WTC11 (cell line): ENCODE data around the gene RPP21.

Experiments used
- ETV6 ChIP-seq: sonication (generic); formaldehyde crosslinking; IDR thresholded peaks from 2 replicates; pipeline ENCODE4 v1.8.1; 2022; ENCODE audit warnings: mild to moderate bottlenecking, missing genetic modification reagents
- FOXP1 ChIP-seq: sonication (generic); formaldehyde crosslinking; IDR thresholded peaks from 2 replicates; pipeline ENCODE4 v1.8.0; 2022; ENCODE audit warnings: missing genetic modification reagents, mild to moderate bottlenecking, moderate library complexity, borderline replicate concordance
- NR3C1 ChIP-seq: sonication (generic); formaldehyde crosslinking; conservative IDR thresholded peaks from 2 replicates; pipeline ENCODE4 v1.8.1; 2023; ENCODE audit warnings: low read depth, mild to moderate bottlenecking, missing genetic modification reagents
- TEAD4 ChIP-seq: sonication (generic); formaldehyde crosslinking; IDR thresholded peaks from 2 replicates; pipeline ENCODE4 v1.8.0; 2022; ENCODE audit warnings: mild to moderate bottlenecking, missing genetic modification reagents
- ZNF121 ChIP-seq: sonication (generic); formaldehyde crosslinking; IDR thresholded peaks from 2 replicates; pipeline ENCODE4 v1.8.0; 2023; ENCODE audit warnings: missing genetic modification reagents
- TF ChIP-seq, protein P1 (sequence below): fragments of 200-600 bp; IDR thresholded peaks from 2 replicates; pipeline ENCODE4 v1.8.0; 2022; ENCODE audit warnings: antibody characterized with exemption
- TF ChIP-seq, protein P2 (sequence below): sonication (generic); formaldehyde crosslinking; IDR thresholded peaks from 2 replicates; pipeline ENCODE4 v1.8.0; 2022; ENCODE audit warnings: missing genetic modification reagents
- TF ChIP-seq, protein P3 (sequence below): fragments of 250-450 bp; sonication (Bioruptor Pico); conservative IDR thresholded peaks from 2 replicates; pipeline ENCODE4 v1.9.0; 2021; ENCODE audit warnings: mild to moderate bottlenecking
- TF ChIP-seq, protein P4 (sequence below): sonication (generic); formaldehyde crosslinking; IDR thresholded peaks from 2 replicates; pipeline ENCODE4 v1.8.0; 2022; ENCODE audit warnings: mild to moderate bottlenecking, missing genetic modification reagents

DNA sequence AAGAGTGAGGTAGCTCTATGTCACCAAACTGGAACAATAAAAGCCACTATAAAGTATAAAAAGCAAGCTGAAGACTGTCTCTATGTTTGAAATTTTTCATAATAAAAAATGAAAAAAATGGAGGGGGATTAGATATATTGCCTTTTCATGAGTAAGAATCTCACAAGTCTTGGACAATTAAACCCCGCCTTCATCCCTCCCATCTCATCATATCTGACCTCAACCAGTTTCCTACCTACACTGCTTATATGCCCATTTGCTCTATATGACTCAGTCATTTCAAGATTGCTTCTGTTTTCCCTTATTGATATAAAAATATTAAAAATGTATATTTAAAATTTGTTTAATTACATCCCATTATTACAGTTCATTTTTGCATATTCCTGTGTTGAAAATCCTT is 21.1 kb upstream of the RPP21 start:
- TF ChIP-seq NR3C1 (CRISPR knock-in tag) (no peak), ZNF121 (CRISPR knock-in tag) (no peak), ETV6 (no peak), FOXP1 (CRISPR knock-in tag) (no peak), TEAD4 (no peak)
- TF ChIP-seq, protein P1, sequence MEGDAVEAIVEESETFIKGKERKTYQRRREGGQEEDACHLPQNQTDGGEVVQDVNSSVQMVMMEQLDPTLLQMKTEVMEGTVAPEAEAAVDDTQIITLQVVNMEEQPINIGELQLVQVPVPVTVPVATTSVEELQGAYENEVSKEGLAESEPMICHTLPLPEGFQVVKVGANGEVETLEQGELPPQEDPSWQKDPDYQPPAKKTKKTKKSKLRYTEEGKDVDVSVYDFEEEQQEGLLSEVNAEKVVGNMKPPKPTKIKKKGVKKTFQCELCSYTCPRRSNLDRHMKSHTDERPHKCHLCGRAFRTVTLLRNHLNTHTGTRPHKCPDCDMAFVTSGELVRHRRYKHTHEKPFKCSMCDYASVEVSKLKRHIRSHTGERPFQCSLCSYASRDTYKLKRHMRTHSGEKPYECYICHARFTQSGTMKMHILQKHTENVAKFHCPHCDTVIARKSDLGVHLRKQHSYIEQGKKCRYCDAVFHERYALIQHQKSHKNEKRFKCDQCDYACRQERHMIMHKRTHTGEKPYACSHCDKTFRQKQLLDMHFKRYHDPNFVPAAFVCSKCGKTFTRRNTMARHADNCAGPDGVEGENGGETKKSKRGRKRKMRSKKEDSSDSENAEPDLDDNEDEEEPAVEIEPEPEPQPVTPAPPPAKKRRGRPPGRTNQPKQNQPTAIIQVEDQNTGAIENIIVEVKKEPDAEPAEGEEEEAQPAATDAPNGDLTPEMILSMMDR: no peak
- TF ChIP-seq, protein P2, sequence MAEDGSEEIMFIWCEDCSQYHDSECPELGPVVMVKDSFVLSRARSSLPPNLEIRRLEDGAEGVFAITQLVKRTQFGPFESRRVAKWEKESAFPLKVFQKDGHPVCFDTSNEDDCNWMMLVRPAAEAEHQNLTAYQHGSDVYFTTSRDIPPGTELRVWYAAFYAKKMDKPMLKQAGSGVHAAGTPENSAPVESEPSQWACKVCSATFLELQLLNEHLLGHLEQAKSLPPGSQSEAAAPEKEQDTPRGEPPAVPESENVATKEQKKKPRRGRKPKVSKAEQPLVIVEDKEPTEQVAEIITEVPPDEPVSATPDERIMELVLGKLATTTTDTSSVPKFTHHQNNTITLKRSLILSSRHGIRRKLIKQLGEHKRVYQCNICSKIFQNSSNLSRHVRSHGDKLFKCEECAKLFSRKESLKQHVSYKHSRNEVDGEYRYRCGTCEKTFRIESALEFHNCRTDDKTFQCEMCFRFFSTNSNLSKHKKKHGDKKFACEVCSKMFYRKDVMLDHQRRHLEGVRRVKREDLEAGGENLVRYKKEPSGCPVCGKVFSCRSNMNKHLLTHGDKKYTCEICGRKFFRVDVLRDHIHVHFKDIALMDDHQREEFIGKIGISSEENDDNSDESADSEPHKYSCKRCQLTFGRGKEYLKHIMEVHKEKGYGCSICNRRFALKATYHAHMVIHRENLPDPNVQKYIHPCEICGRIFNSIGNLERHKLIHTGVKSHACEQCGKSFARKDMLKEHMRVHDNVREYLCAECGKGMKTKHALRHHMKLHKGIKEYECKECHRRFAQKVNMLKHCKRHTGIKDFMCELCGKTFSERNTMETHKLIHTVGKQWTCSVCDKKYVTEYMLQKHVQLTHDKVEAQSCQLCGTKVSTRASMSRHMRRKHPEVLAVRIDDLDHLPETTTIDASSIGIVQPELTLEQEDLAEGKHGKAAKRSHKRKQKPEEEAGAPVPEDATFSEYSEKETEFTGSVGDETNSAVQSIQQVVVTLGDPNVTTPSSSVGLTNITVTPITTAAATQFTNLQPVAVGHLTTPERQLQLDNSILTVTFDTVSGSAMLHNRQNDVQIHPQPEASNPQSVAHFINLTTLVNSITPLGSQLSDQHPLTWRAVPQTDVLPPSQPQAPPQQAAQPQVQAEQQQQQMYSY (CRISPR knock-in tag): no peak
- TF ChIP-seq, protein P3, sequence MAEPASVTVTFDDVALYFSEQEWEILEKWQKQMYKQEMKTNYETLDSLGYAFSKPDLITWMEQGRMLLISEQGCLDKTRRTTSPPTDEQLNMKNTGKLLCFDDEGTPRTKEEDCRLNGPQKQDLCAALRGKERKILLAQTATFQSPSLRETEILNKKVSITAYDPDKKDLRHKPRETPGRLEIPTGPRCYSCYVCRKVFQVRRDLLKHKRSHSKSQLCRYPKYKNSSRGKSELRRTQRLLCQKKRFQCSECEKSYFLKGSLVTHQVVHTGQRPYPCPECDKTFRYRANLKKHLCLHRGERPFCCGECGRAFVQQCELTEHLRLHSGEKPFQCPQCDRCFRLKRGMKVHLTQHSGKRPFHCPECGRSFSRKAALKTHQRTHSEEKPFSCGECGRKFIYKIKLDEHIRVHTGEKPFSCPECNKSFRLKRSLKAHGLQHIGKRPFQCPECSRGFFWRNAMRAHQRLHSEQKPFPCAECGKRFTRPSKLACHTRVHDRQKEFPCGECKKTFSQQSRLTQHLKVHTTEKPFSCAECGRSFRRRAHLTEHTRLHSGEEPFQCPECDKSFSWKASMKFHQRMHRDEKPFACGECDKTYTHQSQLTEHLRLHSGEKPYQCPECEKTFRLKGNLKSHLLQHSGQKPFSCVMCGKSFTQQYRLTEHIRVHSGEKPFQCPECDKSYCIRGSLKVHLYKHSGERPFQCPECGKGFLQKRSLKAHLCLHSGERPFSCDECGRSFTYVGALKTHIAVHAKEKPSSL (CRISPR knock-in tag): no peak
- TF ChIP-seq, protein P4, sequence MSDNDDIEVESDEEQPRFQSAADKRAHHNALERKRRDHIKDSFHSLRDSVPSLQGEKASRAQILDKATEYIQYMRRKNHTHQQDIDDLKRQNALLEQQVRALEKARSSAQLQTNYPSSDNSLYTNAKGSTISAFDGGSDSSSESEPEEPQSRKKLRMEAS: no peak
